Mesenchymal stem cell (in vitro differentiated cells and primary cell): ENCODE data around the gene SRSF2.
"Not testable (repeated sequence)": the region's sequence is repeated elsewhere in the genome, so short reads cannot be mapped to it uniquely, and the experiment has no call there.

Experiments
- DNase-seq: peaks from one replicate; pipeline ENCODE4 v3.0.0-alpha.2; 2013
- H2AFZ ChIP-seq: one replicate; pipeline ENCODE4 v1.6.1; 2013; ENCODE audit warnings: low read depth, mild to moderate bottlenecking, control low read depth, inconsistent platforms, low read length, moderate library complexity
- H2AK5ac ChIP-seq: 2 replicates; pipeline ENCODE4 v1.6.1; 2013; ENCODE audit warnings: low read length, moderate library complexity, mild to moderate bottlenecking, inconsistent platforms; ENCODE audit not compliant: severe bottlenecking
- H2BK120ac ChIP-seq: one replicate; pipeline ENCODE4 v1.6.1; 2013; ENCODE audit warnings: low read depth, mild to moderate bottlenecking, inconsistent platforms, low read length, moderate library complexity
- H2BK12ac ChIP-seq, 2 experiments: one replicate each; pipeline ENCODE4 v1.6.1; 2013; ENCODE audit warnings: inconsistent platforms in 2 of 2, low read length in 2 of 2, mild to moderate bottlenecking in 2 of 2, moderate library complexity in 2 of 2, control low read depth in 1 of 2
- H2BK15ac ChIP-seq: one replicate; pipeline ENCODE4 v1.6.1; 2013; ENCODE audit warnings: mild to moderate bottlenecking, low read depth, inconsistent platforms; ENCODE audit not compliant: poor library complexity, severe bottlenecking
- H2BK5ac ChIP-seq: 2 replicates; pipeline ENCODE4 v1.6.1; 2013; ENCODE audit warnings: low read depth, mild to moderate bottlenecking, low read length, control low read depth, inconsistent platforms; ENCODE audit not compliant: poor library complexity, severe bottlenecking
- H3K14ac ChIP-seq, 2 experiments: one replicate each; pipeline ENCODE4 v1.6.1; 2013; ENCODE audit warnings: inconsistent platforms in 2 of 2, low read length in 2 of 2, control low read depth in 1 of 2, mild to moderate bottlenecking in 1 of 2, moderate library complexity in 1 of 2
- H3K18ac ChIP-seq, 2 experiments: one replicate each; pipeline ENCODE4 v1.6.1; 2013; ENCODE audit warnings: inconsistent platforms in 2 of 2, low read length in 2 of 2, control low read depth in 1 of 2, low read depth in 1 of 2, mild to moderate bottlenecking in 1 of 2
- H3K23ac ChIP-seq, 2 experiments: one replicate each; pipeline ENCODE4 v1.6.1; 2013; ENCODE audit warnings: inconsistent platforms in 2 of 2, low read length in 2 of 2, mild to moderate bottlenecking in 2 of 2, moderate library complexity in 2 of 2, control low read depth in 1 of 2
- H3K27ac ChIP-seq: 2 replicates; pipeline ENCODE4 v1.5.1; 2013; ENCODE audit warnings: mild to moderate bottlenecking, moderate library complexity, low read length, control low read depth, inconsistent platforms; ENCODE audit not compliant: poor library complexity, severe bottlenecking
- H3K27me3 ChIP-seq, 2 experiments: 2 replicates each; pipeline versions ENCODE4 v1.6.1 to v1.7.0; 2013; ENCODE audit warnings: low read length in 2 of 2, mild to moderate bottlenecking in 2 of 2, moderate library complexity in 2 of 2, control low read depth in 1 of 2, inconsistent platforms in 1 of 2; ENCODE audit not compliant: control insufficient read depth in 1 of 2, insufficient read depth in 1 of 2
- H3K36me3 ChIP-seq, 2 experiments: 2 replicates each; pipeline versions ENCODE4 v1.6.1 to v1.7.0; 2013; ENCODE audit warnings: low read length in 2 of 2, control low read depth in 1 of 2, inconsistent platforms in 1 of 2, low read depth in 1 of 2, mild to moderate bottlenecking in 1 of 2; ENCODE audit not compliant: insufficient read depth in 2 of 2, control insufficient read depth in 1 of 2
- H3K4ac ChIP-seq, 2 experiments: one replicate each; pipeline ENCODE4 v1.6.1; 2013; ENCODE audit warnings: inconsistent platforms in 2 of 2, low read length in 2 of 2, mild to moderate bottlenecking in 2 of 2, moderate library complexity in 2 of 2, control low read depth in 1 of 2, low read depth in 1 of 2
- H3K4me1 ChIP-seq: 2 replicates; pipeline ENCODE4 v1.6.1; 2013; ENCODE audit warnings: low read depth, low read length, control low read depth; ENCODE audit not compliant: control insufficient read depth, insufficient read depth
- H3K4me2 ChIP-seq: 2 replicates; pipeline ENCODE4 v1.6.1; 2013; ENCODE audit warnings: low read length, mild to moderate bottlenecking, inconsistent platforms; ENCODE audit not compliant: poor library complexity, severe bottlenecking
- H3K4me3 ChIP-seq, 2 experiments: 2 replicates each; pipeline versions ENCODE4 v1.5.1 to v1.7.0; 2013; ENCODE audit warnings: low read length in 2 of 2, mild to moderate bottlenecking in 2 of 2, control low read depth in 1 of 2, low read depth in 1 of 2; ENCODE audit not compliant: insufficient read depth in 1 of 2
- H3K79me1 ChIP-seq: replicated peaks from 2 replicates; pipeline ENCODE4 v1.6.1; 2013; ENCODE audit warnings: mild to moderate bottlenecking, control low read depth, low read length, inconsistent platforms; ENCODE audit not compliant: poor library complexity, severe bottlenecking
- H3K9ac ChIP-seq: 2 replicates; pipeline ENCODE4 v1.7.0; 2013; ENCODE audit warnings: mild to moderate bottlenecking, low read length, moderate library complexity
- H3K9me3 ChIP-seq: 2 replicates; pipeline ENCODE4 v1.7.0; 2013; ENCODE audit warnings: mild to moderate bottlenecking, low read length; ENCODE audit not compliant: control insufficient read depth
- H4K8ac ChIP-seq: one replicate; pipeline ENCODE4 v1.6.1; 2013; ENCODE audit warnings: inconsistent platforms, mild to moderate bottlenecking, low read length, moderate library complexity
- H4K91ac ChIP-seq: one replicate; pipeline ENCODE4 v1.6.1; 2013; ENCODE audit warnings: mild to moderate bottlenecking, low read length, inconsistent platforms
- WGBS: methylation state at CpG from one replicate; pipeline ENCODE4 v1.1.7; 2013; ENCODE audit warnings: mixed read lengths; 5-methylcytosine and 5-hydroxymethylcytosine counted together

Gene SRSF2

GRCh38 chr17:76726231-76726775, 10.8 kb downstream of the SRSF2 start, which contains the start of gene JMJD6:
JMJD6 (minus strand) TSS chr17:76726606; CDS start chr17:76726475, 131 bp downstream.
- Histone ChIP-seq H3K9me3 (no peaks in the 10 kb centered on the region), H3K14ac (peak within 1 kb of the TSS; percentile 95 to 97), H3K4me2 (peak within 1 kb of the TSS; percentile 96), H3K36me3 (peaks cover 32 to 53% of the 10 kb centered on the region in 2 experiments), H3K27ac (peak within 1 kb of the TSS; percentile 99), H2BK120ac (peak within 1 kb of the TSS; percentile 89), H3K23ac (peak within 1 kb of the TSS; percentile 79 to 100), H3K4ac (peak within 1 kb of the TSS; percentile 98), H4K8ac (peak within 1 kb of the TSS; percentile 97), H3K9ac (peak within 1 kb of the TSS; percentile 94), H2BK12ac (peak within 1 kb of the TSS; percentile 66 to 80), H3K79me1 (peaks cover 11% of the 10 kb centered on the region), H3K4me3 (peak within 1 kb of the TSS; percentile 97 to 99), H4K91ac (peak within 1 kb of the TSS; percentile 98), H2AK5ac (peak within 1 kb of the TSS; percentile 77), H3K27me3 (no peaks in the 10 kb centered on the region), H2AFZ (peak within 1 kb of the TSS; percentile 89), H2BK5ac (peak within 1 kb of the TSS; percentile 97), H2BK15ac (peak within 1 kb of the TSS; percentile 94), H3K18ac (peak within 1 kb of the TSS; percentile 99), H3K4me1 (peaks cover 16% of the 10 kb centered on the region)
- WGBS: under 1% methylated on average over 50 of the region's 60 CpGs
- peak; percentile 97 for DNase-seq

GRCh38 chr17:76725580-76726230, 11.4 kb downstream of the SRSF2 start:
- Histone ChIP-seq H3K4me2 (peak overlapping the region; percentile 96), H3K4me1 (peaks cover 16% of the 10 kb centered on the region), H2BK15ac (peak overlapping the region; percentile 93), H3K4ac (peak overlapping the region; percentile 98), H4K8ac (peak overlapping the region; percentile 84), H3K9me3 (no peaks in the 10 kb centered on the region), H2BK5ac (peak overlapping the region; percentile 73), H3K14ac (peak overlapping the region; percentile 95 to 97), H3K27me3 (no peaks in the 10 kb centered on the region), H3K18ac (peak overlapping the region; percentile 93 to 99), H2AK5ac (peak overlapping the region; percentile 77), H3K36me3 (peaks cover 37 to 55% of the 10 kb centered on the region in 2 experiments), H4K91ac (peak overlapping the region; percentile 85), H3K27ac (peak overlapping the region; percentile 89), H3K4me3 (peak overlapping the region; percentile 89 to 93), H3K23ac (peak overlapping the region; percentile 79 to 100), H2AFZ (peak overlapping the region; percentile 72), H2BK12ac (peak overlapping the region; percentile 66 to 80), H3K79me1 (peaks cover 15% of the 10 kb centered on the region), H3K9ac (peak overlapping the region; percentile 91), H2BK120ac (peak overlapping the region; percentile 89)
- 11% methylated on average over 36 of the region's 38 CpGs for WGBS
- peak; percentile 61 for DNase-seq

GRCh38 chr17:76723812-76724211, 13.3 kb downstream of the SRSF2 start:
- Histone ChIP-seq H3K36me3 (peaks cover 51 to 61% of the 10 kb centered on the region in 2 experiments), H4K8ac (no peak overlapping the region), H2AK5ac (no peak overlapping the region), H3K14ac (no peak overlapping the region), H3K27ac (no peak overlapping the region), H2BK5ac (no peak overlapping the region), H3K4ac (no peak overlapping the region), H2BK12ac (no peak overlapping the region), H3K9ac (no peak overlapping the region), H2AFZ (no peak overlapping the region), H3K4me3 (no peak overlapping the region), H3K27me3 (no peaks in the 10 kb centered on the region), H3K9me3 (no peaks in the 10 kb centered on the region), H3K79me1 (peaks cover 24% of the 10 kb centered on the region), H4K91ac (no peak overlapping the region), H3K18ac (no peak overlapping the region), H3K23ac (no peak overlapping the region), H3K4me2 (no peak overlapping the region), H3K4me1 (peaks cover 15% of the 10 kb centered on the region), H2BK120ac (no peak overlapping the region), H2BK15ac (no peak overlapping the region)
- DNase-seq: no peak
- WGBS: 98% methylated on average over 5 of the region's 9 CpGs

GRCh38 chr17:76722977-76723376, 14.2 kb downstream of the SRSF2 start:
- Histone ChIP-seq H3K79me1 (peaks cover 31% of the 10 kb centered on the region), H3K36me3 (peaks cover 60 to 69% of the 10 kb centered on the region in 2 experiments), H3K4me1 (peaks cover 17% of the 10 kb centered on the region)
- not testable (repeated sequence) for H2AK5ac ChIP-seq, H4K8ac ChIP-seq, H3K4me2 ChIP-seq, H2AFZ ChIP-seq, H2BK15ac ChIP-seq, H3K18ac ChIP-seq, H2BK5ac ChIP-seq, H2BK120ac ChIP-seq, H3K9ac ChIP-seq, H2BK12ac ChIP-seq, H3K23ac ChIP-seq, H4K91ac ChIP-seq, H3K9me3 ChIP-seq, H3K27me3 ChIP-seq, H3K27ac ChIP-seq, H3K4me3 ChIP-seq, H3K4ac ChIP-seq, H3K14ac ChIP-seq, DNase-seq
- 99% methylated on average over 8 of the region's 8 CpGs for WGBS
